A673 (cell line): ENCODE data around the gene GPR137C.

Experiments
- CTCF ChIP-seq: fragments of 300-800, 200-600 bp; sonication (generic); conservative IDR thresholded peaks from 2 replicates; pipeline ENCODE4 v1.5.1; 2017; ENCODE audit warnings: low read depth, mild to moderate bottlenecking, antibody characterized with exemption, low read length, moderate library complexity, mixed read lengths
- EZH2 ChIP-seq: fragments of 200-600 bp; sonication (generic); IDR thresholded peaks from 2 replicates; pipeline ENCODE4 v1.6.1; 2017; ENCODE audit warnings: borderline replicate concordance, low read depth, mild to moderate bottlenecking, mixed read lengths, antibody characterized with exemption, low read length; ENCODE audit not compliant: poor library complexity, severe bottlenecking

GRCh38 chr14:52649511-52649910 is 96.9 kb downstream of the GPR137C start:
- TF ChIP-seq CTCF = no peak
- no peak for TF ChIP-seq EZH2
